T-cell (primary cell): ENCODE measurements around the gene ITGA7. TPM values are rescaled to one million over a fixed set of nuclear protein-coding genes. Genes with fewer than 3 reads are reported as not detected.
A peak's percentile ranks its signal among the peaks of the same experiment; 100 is the strongest.

ENCODE experiments used
- ATAC-seq, 4 experiments: fragments of 200-7000 bp in 3 of 4; fragments of 150-1000 bp in 1 of 4; cut with Tn5 transposase; replicated peaks in 1 of 4; 1 replicate in 3 of 4; 2 replicates in 1 of 4; pipeline ENCODE4 v1.10.0; 2021; ENCODE audit warnings: moderate library complexity in 3 of 4, mild to moderate bottlenecking in 2 of 4, moderate number of reproducible peaks in 1 of 4
- CTCF ChIA-PET, 2 donors: fragments of 300-600 bp; sonication (Branson Sonifier 250); formaldehyde crosslinking; loops; one replicate each; lab custom pipeline; 2022; ENCODE audit warnings: antibody characterized with exemption in 2 of 2; lab: Charles Lee
- POLR2A ChIA-PET, 2 donors: fragments of 300-600 bp; sonication (Branson Sonifier 250); formaldehyde crosslinking; loops; one replicate each; lab custom pipeline; 2022; ENCODE audit warnings: antibody characterized with exemption in 2 of 2; lab: Charles Lee
- DNase-seq, 35 experiments: peaks; one replicate each; pipeline versions ENCODE4 v3.0.0 to v3.0.0-alpha.2; 2013 to 2023
- H3K27ac ChIP-seq: one replicate; pipeline ENCODE4 v1.5.1; 2013; ENCODE audit warnings: low read length
- H3K27me3 ChIP-seq, 2 experiments: replicated peaks in 1 of 2; 1 replicate in 1 of 2; 2 replicates in 1 of 2; pipeline versions ENCODE4 v1.6.1 to v1.7.0; 2013; ENCODE audit warnings: low read length in 1 of 2, mixed read lengths in 1 of 2; ENCODE audit not compliant: control insufficient read depth in 2 of 2, insufficient read depth in 2 of 2; ENCODE audit errors: extremely low read depth in 1 of 2
- H3K36me3 ChIP-seq, 2 donors: 1 replicate in 1 of 2; 2 replicates in 1 of 2; pipeline versions ENCODE4 v1.6.1 to v1.7.0; 2013; ENCODE audit warnings: low read length in 1 of 2; ENCODE audit not compliant: control insufficient read depth in 2 of 2, insufficient read depth in 1 of 2; ENCODE audit errors: extremely low read depth in 1 of 2
- H3K4me1 ChIP-seq, 2 experiments: 1 replicate in 1 of 2; 2 replicates in 1 of 2; pipeline versions ENCODE4 v1.6.1 to v1.7.0; 2013; ENCODE audit warnings: low read length in 2 of 2, mixed read lengths in 1 of 2; ENCODE audit not compliant: insufficient read depth in 2 of 2, control insufficient read depth in 1 of 2; ENCODE audit errors: extremely low read depth in 1 of 2
- H3K4me3 ChIP-seq, 2 donors: 1 replicate in 1 of 2; 2 replicates in 1 of 2; pipeline versions ENCODE4 v1.5.1 to v1.7.0; 2013; ENCODE audit warnings: mild to moderate bottlenecking in 2 of 2, low read length in 1 of 2, moderate library complexity in 1 of 2; ENCODE audit not compliant: control insufficient read depth in 1 of 2; ENCODE audit errors: extremely low read depth in 1 of 2
- H3K9me3 ChIP-seq: 2 replicates; pipeline ENCODE4 v1.7.0; 2013
- H3K27ac Mint-ChIP-seq, 2 donors: one replicate each; pipeline ENCODE4 v1.8.0; 2020 to 2021; ENCODE audit warnings: mild to moderate bottlenecking in 2 of 2, mixed read lengths in 2 of 2
- H3K27me3 Mint-ChIP-seq, 2 donors: one replicate each; pipeline ENCODE4 v1.8.0; 2021 to 2022; ENCODE audit warnings: mixed read lengths in 2 of 2
- H3K36me3 Mint-ChIP-seq: one replicate; pipeline ENCODE4 v1.8.0; 2021; ENCODE audit warnings: mixed read lengths
- H3K4me1 Mint-ChIP-seq, 3 donors: one replicate each; pipeline ENCODE4 v1.8.0; 2020 to 2022; ENCODE audit warnings: mixed read lengths in 3 of 3, mild to moderate bottlenecking in 1 of 3
- H3K4me3 Mint-ChIP-seq, 3 donors: one replicate each; pipeline ENCODE4 v1.8.0; 2020 to 2022; ENCODE audit warnings: mild to moderate bottlenecking in 3 of 3, mixed read lengths in 3 of 3, moderate library complexity in 3 of 3
- H3K9me3 Mint-ChIP-seq, 3 donors: one replicate each; pipeline ENCODE4 v1.8.0; 2020 to 2022; ENCODE audit warnings: mixed read lengths in 3 of 3
- WGBS: methylation state at CpG from one replicate; pipeline ENCODE4 v1.1.5; 2013; ENCODE audit warnings: missing lambda C conversion rate; ENCODE audit not compliant: insufficient coverage; 5-methylcytosine and 5-hydroxymethylcytosine counted together
- total RNA-seq, 35 experiments: library from RNA in 6 of 35; stranded (reverse) in 6 of 35; fragments of 120-200 nt in 1 of 35; gene quantifications; one replicate each; pipeline versions ENCODE4 v1.2.1 to v1.2.4 and lab custom pipeline; 2013 to 2026

Gene ITGA7
- total RNA-seq, 5 donors from 2014 or later (not counting 1 experiment from before 2014, with no cell fraction given): 2.6 to 4.6 (median 3.1) TPM

GRCh38 chr12:55670276-55670675 is 37.4 kb downstream of the ITGA7 start:
- DNase-seq: no peak
- no peaks in the 10 kb centered on the region for H3K9me3 Mint-ChIP-seq
- ChIA-PET CTCF (no interaction called here), POLR2A (no interaction called here)
- no peaks in the 10 kb centered on the region for H3K36me3 Mint-ChIP-seq
- H3K27me3 Mint-ChIP-seq: peaks cover 9 to 11% of the 10 kb centered on the region in 2 donors
- no peak overlapping the region for H3K4me3 Mint-ChIP-seq
- no peaks in the 10 kb centered on the region for H3K4me1 ChIP-seq
- no peak overlapping the region for H3K27ac Mint-ChIP-seq
- H3K4me1 Mint-ChIP-seq: peaks cover 0 to 3% (median 0%) of the 10 kb centered on the region in 3 donors
- no peak overlapping the region for H3K4me3 ChIP-seq
- no peak overlapping the region for H3K27ac ChIP-seq
- peaks cover 0 to 4% of the 10 kb centered on the region in 2 experiments for H3K27me3 ChIP-seq
- no peak for ATAC-seq
- no peaks in the 10 kb centered on the region for H3K36me3 ChIP-seq
- H3K9me3 ChIP-seq: no peaks in the 10 kb centered on the region

DNA sequence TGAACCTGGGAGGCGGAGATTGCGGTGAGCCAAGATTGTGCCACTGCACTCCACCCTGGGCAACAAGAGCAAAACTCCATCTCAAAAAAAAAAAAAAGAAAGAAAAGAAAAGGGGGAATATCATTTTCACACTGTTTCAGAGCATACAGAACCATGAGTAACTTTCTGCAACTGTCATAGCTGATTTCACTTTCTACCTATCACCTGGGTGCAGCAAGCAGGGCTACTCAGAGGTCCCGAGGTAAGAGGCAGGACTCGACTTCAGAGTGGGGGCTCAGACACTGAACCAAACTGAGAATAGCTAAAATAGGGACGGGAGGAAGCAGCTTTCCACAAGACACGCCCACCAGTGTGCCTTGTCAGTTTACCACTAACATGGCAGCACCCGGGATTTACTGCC is 41.2 kb downstream of the ITGA7 start:
- no peak for ATAC-seq
- H3K27me3 Mint-ChIP-seq: peaks cover 0 to 6% of the 10 kb centered on the region in 2 donors
- H3K27ac Mint-ChIP-seq: no peak overlapping the region
- CTCF ChIA-PET: interaction anchor here in 1 of 2 donors (0.7 kb wide), 1 partner anchor 1298 kb away, joined by 7 read pairs; no protein-coding TSS in a partner anchor
- POLR2A ChIA-PET: interaction anchor here in 1 of 2 donors (0.7 kb wide), 1 partner anchor 21 kb away, joined by 5 read pairs; no protein-coding TSS in a partner anchor
- no peaks in the 10 kb centered on the region for H3K36me3 ChIP-seq
- no peaks in the 10 kb centered on the region for H3K4me1 Mint-ChIP-seq
- WGBS: no CpG with 5 or more reads among the region's 7 CpGs
- H3K4me3 ChIP-seq: no peak overlapping the region
- no peaks in the 10 kb centered on the region for H3K4me1 ChIP-seq
- no peaks in the 10 kb centered on the region for H3K9me3 ChIP-seq
- no peaks in the 10 kb centered on the region for H3K36me3 Mint-ChIP-seq
- no peak overlapping the region for H3K27ac ChIP-seq
- peaks cover 0 to 9% of the 10 kb centered on the region in 2 experiments for H3K27me3 ChIP-seq
- no peak for DNase-seq
- no peak overlapping the region for H3K4me3 Mint-ChIP-seq
- H3K9me3 Mint-ChIP-seq: no peaks in the 10 kb centered on the region

GRCh38 chr12:55664826-55665225 is 42.9 kb downstream of the ITGA7 start:
- Histone ChIP-seq H3K9me3 (no peaks in the 10 kb centered on the region), H3K4me1 (no peaks in the 10 kb centered on the region), H3K27me3 (peaks cover 0 to 9% of the 10 kb centered on the region in 2 experiments), H3K27ac (no peak overlapping the region), H3K4me3 (no peak overlapping the region), H3K36me3 (no peaks in the 10 kb centered on the region)
- no peak for DNase-seq
- H3K4me1 Mint-ChIP-seq: no peaks in the 10 kb centered on the region
- no peak overlapping the region for H3K4me3 Mint-ChIP-seq
- H3K27ac Mint-ChIP-seq: no peak overlapping the region
- CTCF ChIA-PET: interaction anchor here in 1 of 2 donors (0.7 kb wide), 1 partner anchor 124 kb away, joined by 3 read pairs; no protein-coding TSS in a partner anchor
- no peak for ATAC-seq
- H3K36me3 Mint-ChIP-seq: no peaks in the 10 kb centered on the region
- H3K9me3 Mint-ChIP-seq: no peaks in the 10 kb centered on the region
- POLR2A ChIA-PET: no interaction called here
- peaks cover 0 to 4% of the 10 kb centered on the region in 2 donors for H3K27me3 Mint-ChIP-seq
- WGBS: no CpG with 5 or more reads among the region's 10 CpGs

DNA sequence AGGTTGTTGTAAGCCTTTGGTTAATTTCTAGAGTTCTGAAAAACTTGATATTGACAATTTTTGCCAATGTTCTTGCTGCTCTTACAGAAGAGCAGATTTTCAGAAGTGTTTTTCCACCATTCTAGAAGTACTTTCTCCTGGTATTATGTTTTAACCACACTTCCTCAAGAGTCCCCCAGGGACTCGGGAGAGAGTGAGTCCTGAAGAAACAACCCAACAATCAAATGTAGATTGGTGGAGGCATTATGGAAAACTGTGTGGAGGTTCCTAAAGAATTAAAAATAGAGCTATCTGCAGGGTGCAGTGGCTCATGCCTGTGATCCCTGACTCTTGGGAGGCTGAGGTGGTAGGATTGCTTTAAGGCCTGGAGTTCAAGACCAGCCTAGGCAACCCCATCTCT is 44.3 kb downstream of the ITGA7 start:
- Histone ChIP-seq H3K27me3 (peaks cover 0 to 9% of the 10 kb centered on the region in 2 experiments), H3K4me3 (no peak overlapping the region), H3K9me3 (no peaks in the 10 kb centered on the region), H3K27ac (no peak overlapping the region), H3K36me3 (no peaks in the 10 kb centered on the region), H3K4me1 (no peaks in the 10 kb centered on the region)
- no peak overlapping the region for H3K4me3 Mint-ChIP-seq
- peaks cover 0 to 1% of the 10 kb centered on the region in 2 donors for H3K27me3 Mint-ChIP-seq
- no CpG with 5 or more reads among the region's 1 CpG for WGBS
- no peak overlapping the region for H3K27ac Mint-ChIP-seq
- no peaks in the 10 kb centered on the region for H3K36me3 Mint-ChIP-seq
- H3K9me3 Mint-ChIP-seq: no peaks in the 10 kb centered on the region
- ATAC-seq (no peak), DNase-seq (no peak)
- CTCF ChIA-PET: no interaction called here
- POLR2A ChIA-PET: no interaction called here
- H3K4me1 Mint-ChIP-seq: no peaks in the 10 kb centered on the region

GRCh38 chr12:55659486-55660385 is 48.0 kb downstream of the ITGA7 start:
- WGBS: 79% methylated on average over 8 of the region's 9 CpGs
- peak in 1 of 35 experiments; percentile 29 for DNase-seq
- Mint-ChIP-seq H3K4me1 (peaks cover 0 to 4% (median 2%) of the 10 kb centered on the region in 3 donors), H3K9me3 (no peaks in the 10 kb centered on the region), H3K27ac (no peak overlapping the region), H3K27me3 (no peaks in the 10 kb centered on the region), H3K36me3 (no peaks in the 10 kb centered on the region), H3K4me3 (no peak overlapping the region)
- Histone ChIP-seq H3K36me3 (no peaks in the 10 kb centered on the region), H3K27me3 (peaks cover 0 to 8% of the 10 kb centered on the region in 2 experiments), H3K9me3 (no peaks in the 10 kb centered on the region), H3K4me3 (no peak overlapping the region), H3K4me1 (no peaks in the 10 kb centered on the region), H3K27ac (no peak overlapping the region)
- no peak for ATAC-seq
- POLR2A ChIA-PET: no interaction called here
- CTCF ChIA-PET: interaction anchor here in 1 of 2 donors (4.5 kb wide), 1 partner anchor 14 kb away, joined by 37 read pairs; no protein-coding TSS in a partner anchor

DNA sequence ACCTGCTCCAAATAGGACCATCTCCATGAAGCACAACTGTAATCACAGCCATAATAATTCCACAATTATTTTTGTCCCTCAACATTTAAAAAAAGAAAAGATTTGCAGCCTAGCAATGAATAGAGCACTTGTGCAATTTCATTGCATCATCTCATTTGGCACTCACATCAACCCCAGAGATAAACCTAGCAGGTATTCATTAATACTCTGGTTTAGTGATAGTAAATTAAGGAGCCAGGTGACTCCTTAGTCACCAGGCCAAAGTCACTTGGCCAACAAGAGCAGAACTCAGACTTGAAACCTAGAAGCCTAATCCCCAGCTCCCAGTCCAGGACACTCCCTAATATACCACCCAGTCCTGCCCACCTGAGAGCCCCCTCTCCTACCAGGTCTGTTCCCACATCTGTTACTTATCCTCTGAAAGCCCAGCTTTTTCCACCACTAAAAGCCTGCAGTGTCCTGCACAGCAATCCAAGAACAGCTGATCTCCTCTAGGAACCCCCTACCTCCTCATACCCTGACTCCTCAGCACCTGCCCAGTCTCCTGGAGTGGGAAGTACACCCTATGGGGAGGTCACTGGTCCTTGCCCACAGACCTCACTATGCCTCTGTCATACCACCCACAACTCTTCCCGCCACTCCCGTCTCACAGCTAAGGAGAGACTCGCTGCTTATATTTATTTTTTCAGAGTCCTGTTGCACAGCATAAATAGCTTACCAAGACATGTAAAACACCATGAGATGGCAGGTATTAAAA is 48.9 kb downstream of the ITGA7 start:
- no peaks in the 10 kb centered on the region for H3K9me3 Mint-ChIP-seq
- H3K27me3 Mint-ChIP-seq: no peaks in the 10 kb centered on the region
- ATAC-seq (no peak), DNase-seq (no peak)
- H3K36me3 ChIP-seq: no peaks in the 10 kb centered on the region
- ChIA-PET CTCF (interaction anchor here in 1 of 2 donors (0.6 to 4.5 kb wide), 2 partner anchors 8 to 13 kb away, joined by 4 to 37 read pairs; no protein-coding TSS in a partner anchor), POLR2A (no interaction called here)
- no peak overlapping the region for H3K27ac ChIP-seq
- 79% methylated on average over 2 of the region's 3 CpGs for WGBS
- no peak overlapping the region for H3K4me3 ChIP-seq
- H3K4me1 ChIP-seq: no peaks in the 10 kb centered on the region
- no peak overlapping the region for H3K4me3 Mint-ChIP-seq
- no peaks in the 10 kb centered on the region for H3K36me3 Mint-ChIP-seq
- no peaks in the 10 kb centered on the region for H3K9me3 ChIP-seq
- peaks cover 0 to 3% of the 10 kb centered on the region in 2 experiments for H3K27me3 ChIP-seq
- peaks cover 0 to 4% (median 2%) of the 10 kb centered on the region in 3 donors for H3K4me1 Mint-ChIP-seq
- no peak overlapping the region for H3K27ac Mint-ChIP-seq
